Activated T-cell treated with anti-CD3 and anti-CD28 coated beads, Interleukin-2, amount 50 U/mL, for 48 hours (primary cell): ENCODE data around the gene RNF225.
A peak's percentile ranks its signal among the peaks of the same experiment; 100 is the strongest.
"Not testable (repeated sequence)": the region's sequence is repeated elsewhere in the genome, so short reads cannot be mapped to it uniquely, and the experiment has no call there.

Experiments used
- DNase-seq, 2 experiments: peaks; one replicate each; pipeline ENCODE4 v3.0.0-alpha.2; 2020

The RNF225 gene

GRCh38 chr19:58409010-58409790, 13.7 kb downstream of the RNF225 start:
- peak; percentile 56 to 60 for DNase-seq

- no peak for DNase-seq
Observed at GRCh38 chr19:58416604-58417003, 21.1 kb downstream of the RNF225 start.

GRCh38 chr19:58417071-58417470, 21.6 kb downstream of the RNF225 start:
- DNase-seq, result no peak

GRCh38 chr19:58428617-58429016, 33.2 kb downstream of the RNF225 start:
- no peak for DNase-seq

GRCh38 chr19:58429745-58430144, 34.3 kb downstream of the RNF225 start:
- no peak for DNase-seq

GRCh38 chr19:58434217-58434616, 38.8 kb downstream of the RNF225 start:
- no peak for DNase-seq

- DNase-seq, result peak; percentile 90 to 93
Observed at GRCh38 chr19:58439576-58440554, 44.4 kb downstream of the RNF225 start, which contains the start of gene ZNF132. TSS of gene ZNF132 (minus strand) at chr19:58440153. CDS start at chr19:58439821, 332 bp downstream.

- no peak for DNase-seq
Observed at GRCh38 chr19:58440556-58440955, 45.1 kb downstream of the RNF225 start.

GRCh38 chr19:58442986-58443385, 47.5 kb downstream of the RNF225 start:
- DNase-seq, result not testable (repeated sequence)
